GM18508 (cell line): ENCODE results near the gene HOXD10.

Source experiments
- ATAC-seq: cut with Tn5 transposase; IDR thresholded peaks from one replicate; pipeline ENCODE4 v1.9.1; 2021; ENCODE audit warnings: moderate number of reproducible peaks; ENCODE audit not compliant: insufficient read depth, unreplicated experiment

The HOXD10 gene

DNA sequence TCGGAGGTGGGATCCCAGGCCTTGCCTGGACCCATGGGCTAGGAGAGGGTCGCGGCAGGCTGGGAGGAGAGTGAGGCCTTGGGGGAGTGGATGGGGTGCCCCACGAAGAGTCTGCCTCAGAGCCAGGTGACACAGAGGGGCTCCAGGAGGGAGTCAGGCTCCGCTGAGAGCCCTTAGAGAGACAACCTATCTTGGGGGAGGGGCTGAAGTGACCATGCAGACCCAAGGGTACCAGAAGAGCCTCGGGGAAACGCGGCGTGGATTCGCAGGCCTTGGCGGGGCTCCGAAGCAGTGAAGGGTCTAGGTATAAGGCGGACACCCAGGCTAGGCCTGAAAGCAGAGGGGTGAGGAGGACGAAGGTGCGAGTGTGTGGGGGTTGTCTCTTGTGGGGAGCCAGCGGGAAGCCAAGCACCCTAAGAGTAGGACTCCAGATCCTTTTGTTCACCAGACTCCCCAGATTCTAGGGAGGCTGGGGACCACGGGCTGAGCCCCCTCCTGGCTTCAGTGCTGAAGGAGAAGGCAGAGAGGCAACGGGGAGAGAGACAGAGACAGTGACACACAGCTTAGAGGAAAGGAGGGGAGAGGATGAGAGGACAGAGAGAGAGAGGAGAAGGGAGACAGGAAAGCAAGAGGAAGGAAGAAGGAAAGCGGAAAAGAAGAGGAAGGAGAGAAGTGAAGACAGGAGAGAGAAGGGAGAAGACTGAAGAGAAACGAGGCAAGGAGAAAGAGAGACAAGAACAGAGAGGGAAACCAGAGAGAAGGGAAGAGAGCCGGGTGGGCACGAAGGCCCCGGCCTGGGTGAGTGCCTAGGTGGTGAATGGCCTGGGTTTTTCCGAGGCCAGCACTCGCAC, 10.6 kb upstream of the HOXD10 start:
- ATAC-seq = no peak

DNA sequence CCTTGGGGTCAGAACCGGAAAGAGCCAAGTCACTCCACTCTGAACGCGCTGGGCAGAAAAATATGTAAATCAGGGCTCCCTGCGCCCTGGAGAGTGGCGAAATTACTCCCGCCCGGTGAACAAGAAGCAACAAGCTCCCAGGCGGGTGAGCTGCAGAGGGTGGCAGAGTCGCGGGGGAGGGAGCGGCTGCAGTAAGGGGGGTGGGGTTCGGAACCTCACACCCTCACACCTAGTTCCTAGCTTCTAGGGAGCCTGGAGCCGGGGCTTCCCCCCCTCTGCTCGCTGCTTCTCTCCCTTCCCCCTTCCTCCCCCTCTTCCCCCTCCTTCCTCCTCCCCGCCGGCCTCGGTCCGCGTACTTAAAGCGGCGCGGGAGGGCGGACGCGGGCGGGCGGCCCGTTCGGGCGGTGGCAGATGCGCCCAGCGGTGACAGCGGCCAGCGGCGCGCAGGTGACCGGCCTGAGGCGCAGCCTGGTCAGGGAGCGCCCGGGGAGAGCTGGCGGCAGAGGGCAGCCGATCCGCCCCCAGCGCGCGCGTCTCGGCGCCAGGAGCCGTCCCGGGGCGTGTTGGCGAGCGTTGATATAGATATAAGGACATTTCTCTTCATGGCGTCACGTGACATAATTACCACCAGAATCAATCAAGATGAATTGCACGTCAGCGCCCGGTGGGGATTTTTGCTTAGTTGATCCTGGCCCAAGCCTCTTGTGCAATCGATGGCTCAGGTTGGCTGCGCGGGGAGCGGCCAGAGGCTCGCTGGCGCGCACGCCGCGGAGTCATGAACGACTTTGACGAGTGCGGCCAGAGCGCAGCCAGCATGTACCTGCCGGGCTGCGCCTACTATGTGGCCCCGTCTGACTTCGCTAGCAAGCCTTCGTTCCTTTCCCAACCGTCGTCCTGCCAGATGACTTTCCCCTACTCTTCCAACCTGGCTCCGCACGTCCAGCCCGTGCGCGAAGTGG, 9.7 kb upstream of the HOXD10 start, which contains the start of gene HOXD11:
TSS of gene HOXD11 (plus strand) at position 700 of the 959 bp plus-strand sequence. CDS start at position 776, 76 bp downstream.
- ATAC-seq = no peak

DNA sequence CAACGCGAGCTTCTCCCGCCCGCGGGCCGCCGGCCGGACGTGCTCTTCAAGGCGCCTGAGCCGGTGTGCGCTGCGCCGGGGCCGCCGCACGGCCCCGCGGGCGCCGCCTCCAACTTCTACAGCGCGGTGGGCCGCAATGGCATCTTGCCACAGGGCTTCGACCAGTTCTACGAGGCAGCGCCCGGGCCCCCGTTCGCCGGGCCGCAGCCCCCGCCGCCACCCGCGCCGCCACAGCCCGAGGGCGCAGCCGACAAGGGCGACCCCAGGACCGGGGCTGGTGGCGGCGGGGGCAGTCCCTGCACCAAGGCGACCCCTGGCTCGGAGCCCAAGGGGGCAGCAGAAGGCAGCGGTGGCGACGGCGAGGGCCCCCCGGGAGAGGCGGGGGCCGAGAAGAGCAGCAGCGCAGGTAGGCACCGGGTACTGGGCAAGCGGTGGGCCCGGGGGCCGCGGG, 8.8 kb upstream of the HOXD10 start:
- no peak for ATAC-seq

DNA sequence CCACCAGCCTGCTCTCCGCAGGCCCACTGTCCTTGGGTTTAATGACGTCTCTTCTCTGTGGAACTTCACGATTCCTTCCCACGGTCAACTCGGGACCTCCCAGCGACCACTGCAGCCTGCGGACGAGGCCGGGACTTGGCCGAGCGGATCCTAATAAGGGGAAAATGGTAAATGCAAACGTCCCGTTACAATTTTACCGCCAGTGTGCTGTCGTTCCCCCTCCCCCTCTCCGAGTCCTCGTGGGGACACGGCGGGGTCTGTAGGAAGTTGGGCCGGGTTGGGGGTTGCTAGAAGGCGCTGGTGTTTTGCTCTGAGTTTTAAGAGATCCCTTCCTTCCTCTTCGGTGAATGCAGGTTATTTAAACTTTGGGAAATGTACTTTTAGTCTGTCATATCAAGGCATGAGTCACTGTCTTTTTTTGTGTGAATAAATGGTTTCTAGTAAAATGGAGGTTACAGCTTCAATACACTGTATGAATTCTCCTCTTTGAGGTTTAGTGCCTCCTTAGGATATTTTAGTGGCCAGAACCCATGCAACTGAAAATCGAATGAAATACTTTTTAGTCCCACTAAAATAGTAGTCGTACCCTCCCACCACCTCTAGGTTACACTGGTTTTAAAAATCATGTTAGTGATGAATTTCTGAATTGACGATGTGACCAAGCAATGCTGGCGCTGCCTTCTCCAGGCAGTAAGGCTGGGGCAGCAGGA, 7.2 kb upstream of the HOXD10 start:
- ATAC-seq = no peak

DNA sequence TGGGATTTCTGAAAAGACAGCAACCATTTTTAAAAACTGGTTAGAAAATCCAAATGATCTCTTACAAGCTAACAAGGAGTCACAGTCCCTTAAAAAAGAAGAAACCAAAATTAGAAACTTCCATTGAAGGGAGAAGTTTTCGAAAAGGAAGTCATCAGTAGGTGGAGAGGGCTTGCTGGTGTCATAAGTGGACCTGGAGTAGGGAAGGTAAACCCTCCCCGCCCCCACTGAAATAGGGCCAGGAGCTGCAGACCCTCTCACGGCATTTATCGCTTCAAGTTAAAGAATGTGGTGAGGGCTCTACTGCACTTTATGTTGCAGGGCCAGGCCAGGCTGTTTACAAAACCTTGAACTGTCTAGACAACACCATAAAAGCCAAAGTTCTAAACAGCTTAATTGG, 6.6 kb upstream of the HOXD10 start:
- no peak for ATAC-seq

DNA sequence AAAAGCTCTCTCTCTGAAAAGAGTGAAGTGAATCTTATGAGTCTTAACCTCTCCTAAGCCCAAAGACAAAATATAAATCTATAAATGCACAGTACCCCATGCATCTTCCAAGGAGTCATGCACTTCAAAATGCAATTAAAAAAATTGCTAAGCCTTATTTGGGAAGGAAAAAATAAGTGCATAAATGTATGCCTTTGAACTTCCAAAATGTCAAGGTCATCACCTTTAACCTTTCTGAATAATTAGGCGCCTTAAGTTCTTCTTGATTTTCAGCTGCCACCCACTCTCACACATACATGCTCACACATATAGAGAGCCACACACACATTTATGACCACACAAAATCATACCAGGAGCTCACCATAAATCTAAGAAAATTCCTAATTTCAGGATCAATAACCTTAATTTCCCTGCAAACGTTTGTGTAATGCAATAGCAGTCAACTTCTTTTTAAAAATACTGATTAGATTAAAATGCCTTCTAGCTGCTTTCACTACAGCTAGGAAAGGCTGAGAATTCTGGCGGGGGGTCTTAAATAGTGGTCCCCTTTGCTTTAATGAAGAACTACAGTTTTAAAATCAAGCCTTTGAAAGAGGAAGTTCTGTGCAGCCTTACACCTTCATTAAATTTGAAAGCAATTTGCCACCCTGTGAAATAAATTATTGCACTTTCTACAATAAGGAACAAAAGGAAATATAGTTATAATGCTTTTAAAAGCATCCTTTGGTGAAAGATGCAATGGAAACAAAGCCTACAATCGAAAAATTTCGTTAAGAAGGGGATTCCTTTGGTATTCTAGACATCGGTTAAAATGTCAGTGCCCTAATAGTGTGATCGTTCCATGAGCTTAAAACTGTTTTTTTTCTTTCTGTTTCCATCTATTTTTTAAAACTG, 5.9 kb upstream of the HOXD10 start:
- no peak for ATAC-seq

DNA sequence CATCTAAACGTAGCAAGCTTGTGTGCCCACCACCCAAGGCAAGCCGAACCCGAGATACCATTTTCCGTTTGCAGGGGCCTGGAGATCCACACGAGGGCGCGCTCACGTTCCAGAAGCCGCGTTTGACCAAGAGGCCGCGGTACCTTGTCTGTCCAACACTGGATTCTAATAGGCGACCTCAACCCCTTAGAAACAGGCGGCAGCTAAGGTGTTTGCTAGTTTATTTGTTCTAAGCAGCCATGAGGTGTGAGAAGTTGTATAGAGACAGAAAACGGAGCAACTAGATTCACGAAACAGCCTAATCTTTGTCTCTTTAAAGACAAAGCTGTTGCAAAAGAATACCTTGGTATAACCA, 5.3 kb upstream of the HOXD10 start:
- ATAC-seq = no peak

DNA sequence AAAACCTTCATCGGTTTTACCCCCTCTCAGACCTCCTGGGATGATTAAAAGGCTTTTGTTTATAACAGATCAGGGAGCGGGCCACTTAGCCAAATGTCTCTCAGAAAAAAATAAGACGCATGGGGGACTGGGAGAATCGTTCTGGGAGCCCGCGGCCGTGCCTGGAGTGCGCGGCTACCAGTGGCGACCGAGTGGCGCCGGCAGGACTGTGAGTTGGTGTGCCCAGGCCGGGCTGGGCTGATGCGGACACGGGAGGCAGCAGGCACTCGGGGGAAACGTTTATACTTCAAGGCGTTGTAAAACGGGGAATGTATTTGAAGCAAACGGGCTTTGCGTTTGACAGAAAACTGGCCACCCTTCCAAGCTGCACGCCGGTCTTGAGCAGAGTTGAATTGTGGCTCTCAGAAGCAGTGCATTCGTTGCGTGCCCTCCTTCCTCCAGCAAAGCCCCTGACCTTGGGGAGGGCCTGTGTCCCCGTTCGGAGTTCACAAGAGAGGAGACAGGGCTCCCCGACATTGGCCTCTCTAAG, 4.7 kb upstream of the HOXD10 start:
- no peak for ATAC-seq

DNA sequence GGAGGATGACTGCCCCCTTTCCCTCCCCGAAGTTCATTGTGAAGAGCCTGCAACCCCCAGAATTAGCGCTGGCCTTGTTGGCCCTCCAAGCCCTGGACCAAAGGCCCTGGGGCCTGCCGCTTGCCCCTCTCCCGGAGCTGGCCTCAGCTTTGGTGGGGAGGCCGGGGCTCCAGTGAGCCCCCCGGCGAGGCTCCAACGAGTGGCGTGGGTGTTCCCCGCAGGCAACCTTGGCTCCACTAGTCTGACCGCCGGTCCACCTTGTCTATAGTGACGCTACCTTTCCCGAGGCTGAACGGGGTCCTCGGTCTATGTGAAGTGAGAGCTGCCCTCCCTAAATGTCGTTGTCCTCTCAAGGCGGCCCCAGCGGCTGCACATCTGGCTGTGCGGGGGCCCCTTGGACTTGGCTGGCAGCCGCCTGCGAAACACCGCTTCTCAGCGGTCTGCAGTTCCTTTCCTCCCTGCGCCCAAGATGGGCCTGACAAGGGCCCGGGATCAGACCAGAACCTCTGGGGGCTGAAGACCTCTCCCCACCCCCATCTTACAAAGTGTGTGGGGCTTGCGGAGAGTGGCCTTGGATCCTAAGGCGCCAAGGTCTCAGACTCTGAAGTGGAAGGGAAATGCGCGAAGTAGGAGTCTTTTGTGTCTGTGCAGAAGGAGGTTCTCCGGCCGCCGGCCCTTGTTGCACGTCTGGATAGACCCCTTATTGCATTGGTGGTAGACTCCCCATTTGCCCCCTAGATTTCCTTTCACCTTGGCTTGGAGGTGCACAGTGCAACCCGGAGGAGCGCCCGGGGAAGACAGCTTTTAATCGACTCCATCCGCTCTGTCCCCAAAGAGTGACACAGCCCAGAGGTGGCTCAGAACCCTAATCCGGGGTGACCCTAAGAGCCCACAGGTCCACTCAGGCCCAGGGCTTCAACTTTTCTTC, 3.9 kb upstream of the HOXD10 start:
- ATAC-seq = no peak

DNA sequence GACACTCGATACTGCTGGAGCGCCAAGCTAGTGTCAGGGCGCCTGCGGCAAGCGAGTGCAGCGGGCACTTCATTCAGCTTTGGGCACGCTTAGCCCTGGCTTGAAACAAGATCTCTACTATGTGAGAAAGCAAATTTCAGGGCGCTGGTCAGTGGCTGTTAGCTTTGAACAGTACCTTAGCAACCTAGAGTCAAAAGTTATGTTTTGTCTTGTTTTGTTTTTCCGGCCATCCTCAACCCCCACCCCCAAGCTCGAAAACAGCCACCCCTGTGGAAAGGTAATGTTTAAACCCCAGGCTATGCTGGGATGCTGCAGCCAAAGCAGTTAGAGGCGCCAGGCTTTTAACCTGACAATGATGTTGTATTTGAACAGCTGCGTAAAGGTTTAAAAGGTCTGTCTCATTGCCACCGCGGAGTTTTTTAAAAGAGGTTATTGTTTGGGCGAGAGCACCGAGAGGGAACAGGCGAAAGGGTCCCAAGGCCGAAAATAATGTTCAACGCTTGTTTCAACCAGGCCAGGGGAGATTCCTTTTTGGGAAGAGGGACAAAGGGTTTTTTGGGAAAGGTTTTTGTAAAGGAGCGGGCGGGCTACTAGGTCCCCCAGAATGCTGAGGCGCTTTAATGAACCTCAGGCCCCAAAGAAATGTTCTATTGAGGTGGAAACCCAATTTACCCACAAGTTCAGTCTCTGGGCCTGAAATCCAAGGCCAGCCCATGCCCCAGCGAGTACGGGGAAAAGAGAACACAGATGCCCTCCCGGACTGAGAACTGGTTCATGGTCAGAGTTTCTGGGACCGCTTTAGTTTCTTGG, 2.3 kb upstream of the HOXD10 start:
- ATAC-seq = no peak

DNA sequence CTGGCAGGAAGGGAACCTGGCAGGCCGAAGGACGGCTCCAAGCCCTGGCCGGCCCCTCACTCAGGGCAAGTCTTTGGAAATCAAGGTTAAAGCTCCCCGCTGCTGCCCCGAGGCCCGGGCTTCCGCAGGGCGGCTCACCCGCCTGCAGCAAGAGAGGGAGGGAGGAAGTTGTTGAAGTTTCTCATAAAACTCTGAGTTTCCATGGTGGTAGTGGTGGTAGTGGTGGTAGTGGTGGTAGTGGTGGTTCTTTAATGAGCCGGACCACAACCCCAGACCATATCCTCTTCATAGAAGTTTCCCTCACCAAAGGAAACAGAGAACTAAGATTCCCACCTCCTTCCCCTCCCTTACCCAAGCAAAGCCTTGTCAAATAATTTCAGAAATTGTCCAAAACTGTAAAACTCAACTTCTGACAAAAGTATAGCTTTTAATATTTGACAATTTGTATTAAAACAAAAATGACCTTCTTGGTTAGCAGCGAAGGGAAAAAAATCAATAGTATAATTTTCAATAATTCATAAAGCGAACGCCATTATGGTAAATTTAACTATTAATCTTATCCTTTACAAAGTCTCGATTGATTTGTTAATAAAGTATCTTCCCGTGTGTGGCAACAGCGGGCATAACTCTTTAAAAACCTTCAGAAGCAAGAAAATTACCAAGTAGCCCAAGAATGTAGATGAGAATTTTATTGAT, 1.5 kb upstream of the HOXD10 start:
- ATAC-seq = no peak

DNA sequence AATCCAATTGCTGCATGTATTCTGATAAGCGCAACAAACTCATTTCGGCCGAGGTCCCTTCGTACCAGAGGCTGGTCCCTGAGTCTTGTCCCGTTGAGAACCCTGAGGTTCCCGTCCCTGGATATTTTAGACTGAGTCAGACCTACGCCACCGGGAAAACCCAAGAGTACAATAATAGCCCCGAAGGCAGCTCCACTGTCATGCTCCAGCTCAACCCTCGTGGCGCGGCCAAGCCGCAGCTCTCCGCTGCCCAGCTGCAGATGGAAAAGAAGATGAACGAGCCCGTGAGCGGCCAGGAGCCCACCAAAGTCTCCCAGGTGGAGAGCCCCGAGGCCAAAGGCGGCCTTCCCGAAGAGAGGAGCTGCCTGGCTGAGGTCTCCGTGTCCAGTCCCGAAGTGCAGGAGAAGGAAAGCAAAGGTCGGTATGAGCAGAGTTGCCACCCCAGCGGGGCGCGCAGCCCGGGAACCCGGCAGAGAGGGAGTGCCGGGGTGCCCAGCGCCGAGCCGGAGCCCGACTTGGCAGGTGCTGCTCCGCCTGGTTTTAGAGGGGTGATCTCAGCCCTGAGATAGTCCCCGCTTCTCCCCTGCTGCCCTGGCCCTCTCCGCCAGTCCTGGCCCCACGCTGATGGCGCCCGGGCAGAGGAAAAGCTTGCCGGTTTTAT, 714 bp downstream of the HOXD10 start:
- no peak for ATAC-seq

DNA sequence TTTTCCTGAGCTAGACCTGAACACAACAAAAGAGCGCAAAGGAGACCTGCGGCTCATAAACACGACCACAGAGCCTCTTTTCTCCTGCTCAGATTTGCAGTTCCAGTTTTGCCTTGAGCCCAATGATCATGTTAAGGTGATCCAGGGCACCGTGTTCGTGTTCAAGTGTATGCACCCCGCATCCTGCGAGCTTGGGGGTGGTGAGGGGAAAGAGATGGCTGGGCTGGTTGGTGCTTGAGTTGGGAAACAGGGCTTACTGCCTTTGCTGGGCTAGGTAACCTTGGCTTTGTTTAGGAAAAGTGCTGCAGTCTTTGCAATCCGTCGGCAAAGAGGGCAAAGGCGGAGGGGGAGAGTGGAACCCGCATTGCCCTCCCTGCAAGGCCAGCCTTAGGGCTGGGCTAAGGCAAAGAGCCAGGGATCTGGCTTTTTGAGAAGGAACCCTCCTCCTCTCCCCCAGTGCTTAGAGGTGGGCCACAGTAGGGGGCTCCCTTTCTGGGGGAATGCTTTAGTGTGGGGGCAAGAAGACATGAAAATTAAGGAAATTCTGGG, 1.3 kb downstream of the HOXD10 start:
- ATAC-seq = no peak

DNA sequence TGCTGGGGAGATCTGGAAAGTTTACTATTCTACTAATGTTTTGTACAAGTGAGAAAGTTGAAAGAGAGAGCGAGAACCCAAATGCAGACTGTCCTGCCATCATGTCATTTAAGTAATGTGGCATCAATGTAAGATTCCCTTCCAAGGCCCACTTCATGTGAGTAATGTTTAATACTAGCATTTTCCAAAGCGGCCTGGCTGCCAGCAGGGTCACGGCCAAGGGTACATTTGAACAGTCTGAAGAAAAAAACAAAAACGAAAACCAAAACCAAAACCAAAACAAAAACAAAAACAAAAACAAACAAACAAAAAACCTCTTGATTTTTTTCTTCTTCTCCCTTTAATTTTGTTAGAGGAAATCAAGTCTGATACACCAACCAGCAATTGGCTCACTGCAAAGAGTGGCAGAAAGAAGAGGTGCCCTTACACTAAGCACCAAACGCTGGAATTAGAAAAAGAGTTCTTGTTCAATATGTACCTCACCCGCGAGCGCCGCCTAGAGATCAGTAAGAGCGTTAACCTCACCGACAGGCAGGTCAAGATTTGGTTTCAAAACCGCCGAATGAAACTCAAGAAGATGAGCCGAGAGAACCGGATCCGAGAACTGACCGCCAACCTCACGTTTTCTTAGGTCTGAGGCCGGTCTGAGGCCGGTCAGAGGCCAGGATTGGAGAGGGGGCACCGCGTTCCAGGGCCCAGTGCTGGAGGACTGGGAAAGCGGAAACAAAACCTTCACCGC, 2.2 kb downstream of the HOXD10 start:
- ATAC-seq = no peak

DNA sequence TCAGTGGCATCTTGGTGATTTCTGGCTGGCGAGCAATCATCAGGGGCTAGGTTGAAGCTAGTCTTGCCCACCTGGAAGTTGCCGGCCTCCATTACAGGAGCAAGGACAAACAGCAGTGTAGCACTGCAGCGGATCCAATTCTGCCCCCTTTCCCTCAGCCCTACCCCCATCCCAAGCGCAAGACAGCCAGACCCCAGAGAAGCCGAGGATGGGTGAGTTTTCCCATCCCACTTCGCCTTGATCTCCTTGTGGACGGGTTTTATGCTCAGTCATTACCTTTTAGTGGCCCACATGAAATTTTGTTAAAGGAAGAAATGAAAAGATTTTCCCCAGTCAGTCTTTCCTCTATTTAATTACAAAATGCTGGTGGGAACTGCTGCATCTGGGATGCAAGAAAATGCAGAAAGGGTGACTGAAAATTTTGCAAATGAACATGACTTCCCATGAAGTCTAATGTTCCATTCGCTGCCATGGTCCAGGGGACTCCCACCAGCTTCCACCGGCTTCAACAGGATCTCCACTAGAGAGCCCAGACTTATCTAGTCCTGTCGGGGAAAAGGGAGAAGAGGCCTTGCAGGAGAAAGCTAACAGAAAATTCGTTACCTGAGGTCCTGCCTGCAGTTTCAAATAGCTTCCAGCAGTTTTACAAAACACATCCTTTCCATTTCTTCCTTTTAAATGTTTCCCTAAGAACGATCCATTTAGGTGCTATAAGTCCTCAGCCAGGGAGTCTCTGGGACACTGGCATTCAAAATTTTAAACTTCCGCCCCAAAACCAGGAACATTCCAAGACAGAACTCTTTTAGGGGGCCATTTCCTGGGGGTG, 4.0 kb downstream of the HOXD10 start:
- ATAC-seq = no peak
